ENCODE results near the gene COQ5. TPM values are rescaled to one million over a fixed set of nuclear protein-coding genes. Genes with fewer than 3 reads are reported as not detected.

Gene COQ5
- total RNA-seq, 1 donor from 2014 or later = 16.2 TPM

GRCh38 chr12:120472521-120472920 lies 56.4 kb downstream of the COQ5 start:
- no peaks in the 10 kb centered on the region for H3K36me3 Mint-ChIP-seq (ENCODE audit: low read depth)
- no peak overlapping the region for H3K27ac Mint-ChIP-seq (ENCODE audit: unreplicated experiment)
- TF ChIP-seq CTCF (IDR thresholded peaks at IDR 0.05) = no peak
- H3K4me3 Mint-ChIP-seq (ENCODE audit: unreplicated experiment) = no peak overlapping the region
- H3K4me1 Mint-ChIP-seq (ENCODE audit: low read depth) = peaks cover 51% of the 10 kb centered on the region
- H3K9me3 Mint-ChIP-seq (ENCODE audit: low read depth) = no peaks in the 10 kb centered on the region
- no peaks in the 10 kb centered on the region for H3K27me3 Mint-ChIP-seq (ENCODE audit: low read depth)
- DNase-seq (ENCODE audit: low spot score) = no peak

GRCh38 chr12:120470150-120470784 lies 58.7 kb downstream of the COQ5 start:
- TF ChIP-seq CTCF (IDR thresholded peaks at IDR 0.05) = no peak
- Mint-ChIP-seq H3K27me3 (ENCODE audit: low read depth) (no peaks in the 10 kb centered on the region), H3K4me3 (ENCODE audit: unreplicated experiment) (peak overlapping the region; percentile 94), H3K4me1 (ENCODE audit: low read depth) (peaks cover 56% of the 10 kb centered on the region), H3K27ac (ENCODE audit: unreplicated experiment) (peak overlapping the region; percentile 87), H3K36me3 (ENCODE audit: low read depth) (peaks cover under 1% of the 10 kb centered on the region), H3K9me3 (ENCODE audit: low read depth) (no peaks in the 10 kb centered on the region)
- no peak for DNase-seq (ENCODE audit: low spot score)

- TF ChIP-seq CTCF (IDR thresholded peaks at IDR 0.05) = peak; percentile 90
- Mint-ChIP-seq H3K4me3 (ENCODE audit: unreplicated experiment) (peak within 1 kb of the TSS; percentile 94), H3K4me1 (ENCODE audit: low read depth) (peaks cover 49% of the 10 kb centered on the region), H3K9me3 (ENCODE audit: low read depth) (no peaks in the 10 kb centered on the region), H3K27ac (ENCODE audit: unreplicated experiment) (peak within 1 kb of the TSS; percentile 97), H3K36me3 (ENCODE audit: low read depth) (peaks cover 3% of the 10 kb centered on the region), H3K27me3 (ENCODE audit: low read depth) (no peaks in the 10 kb centered on the region)
- DNase-seq (ENCODE audit: low spot score) = peak; percentile 99
Measured at GRCh38 chr12:120469450-120470149, 59.4 kb downstream of the COQ5 start, which contains the start of gene SRSF9. SRSF9 (minus strand) TSS chr12:120469748; CDS start chr12:120469609, 139 bp downstream.

- no peak for TF ChIP-seq CTCF (IDR thresholded peaks at IDR 0.05)
- Mint-ChIP-seq H3K9me3 (ENCODE audit: low read depth) (no peaks in the 10 kb centered on the region), H3K36me3 (ENCODE audit: low read depth) (peaks cover 8% of the 10 kb centered on the region), H3K4me1 (ENCODE audit: low read depth) (peaks cover 43% of the 10 kb centered on the region), H3K4me3 (ENCODE audit: unreplicated experiment) (peak overlapping the region; percentile 94), H3K27me3 (ENCODE audit: low read depth) (no peaks in the 10 kb centered on the region), H3K27ac (ENCODE audit: unreplicated experiment) (peak overlapping the region; percentile 97)
- DNase-seq (ENCODE audit: low spot score) = no peak
Measured at GRCh38 chr12:120468821-120469449, 60.0 kb downstream of the COQ5 start.

GRCh38 chr12:120468325-120468820 lies 60.6 kb downstream of the COQ5 start:
- Mint-ChIP-seq H3K36me3 (ENCODE audit: low read depth) (peaks cover 10% of the 10 kb centered on the region), H3K4me1 (ENCODE audit: low read depth) (peaks cover 39% of the 10 kb centered on the region), H3K4me3 (ENCODE audit: unreplicated experiment) (peak overlapping the region; percentile 94), H3K27ac (ENCODE audit: unreplicated experiment) (peak overlapping the region; percentile 97), H3K27me3 (ENCODE audit: low read depth) (no peaks in the 10 kb centered on the region), H3K9me3 (ENCODE audit: low read depth) (no peaks in the 10 kb centered on the region)
- TF ChIP-seq CTCF (IDR thresholded peaks at IDR 0.05) = no peak
- DNase-seq (ENCODE audit: low spot score) = no peak
